ENCODE data around the gene TMF1. TPM values are rescaled to one million over a fixed set of nuclear protein-coding genes. Genes with fewer than 3 reads are reported as not detected.

TMF1 gene
- total and polyA plus RNA-seq, 10 of the 15 experiments (the other 5 are each of a cell fraction or from before 2014, with no cell fraction given): 7.1 to 24.5 (median 18.6) TPM

DNA sequence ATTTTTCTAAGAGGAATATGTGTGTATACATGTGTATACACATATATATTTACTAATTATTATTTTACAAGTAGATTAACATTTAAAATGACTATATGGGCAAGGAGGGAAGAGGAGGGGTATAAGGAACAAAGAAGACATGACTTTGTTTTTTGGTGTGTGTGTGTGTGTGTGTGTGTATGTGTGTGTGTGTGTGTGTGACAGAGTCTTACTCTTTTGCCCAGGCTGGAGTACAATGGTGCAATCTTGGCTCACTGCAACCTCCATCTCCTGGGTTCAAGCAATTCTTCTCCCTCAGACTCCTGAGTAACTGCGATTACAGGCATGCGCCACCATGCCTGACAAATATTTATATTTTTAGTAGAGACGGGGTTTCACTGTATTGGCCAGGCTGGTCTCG, 36.0 kb downstream of the TMF1 start (continued):
- TF ChIP-seq, protein P1, sequence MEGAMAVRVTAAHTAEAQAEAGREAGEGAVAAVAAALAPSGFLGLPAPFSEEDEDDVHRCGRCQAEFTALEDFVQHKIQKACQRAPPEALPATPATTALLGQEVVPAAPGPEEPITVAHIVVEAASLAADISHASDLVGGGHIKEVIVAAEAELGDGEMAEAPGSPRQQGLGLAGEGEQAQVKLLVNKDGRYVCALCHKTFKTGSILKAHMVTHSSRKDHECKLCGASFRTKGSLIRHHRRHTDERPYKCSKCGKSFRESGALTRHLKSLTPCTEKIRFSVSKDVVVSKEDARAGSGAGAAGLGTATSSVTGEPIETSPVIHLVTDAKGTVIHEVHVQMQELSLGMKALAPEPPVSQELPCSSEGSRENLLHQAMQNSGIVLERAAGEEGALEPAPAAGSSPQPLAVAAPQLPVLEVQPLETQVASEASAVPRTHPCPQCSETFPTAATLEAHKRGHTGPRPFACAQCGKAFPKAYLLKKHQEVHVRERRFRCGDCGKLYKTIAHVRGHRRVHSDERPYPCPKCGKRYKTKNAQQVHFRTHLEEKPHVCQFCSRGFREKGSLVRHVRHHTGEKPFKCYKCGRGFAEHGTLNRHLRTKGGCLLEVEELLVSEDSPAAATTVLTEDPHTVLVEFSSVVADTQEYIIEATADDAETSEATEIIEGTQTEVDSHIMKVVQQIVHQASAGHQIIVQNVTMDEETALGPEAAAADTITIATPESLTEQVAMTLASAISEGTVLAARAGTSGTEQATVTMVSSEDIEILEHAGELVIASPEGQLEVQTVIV (IDR thresholded peaks at IDR 0.05; ENCODE audit: borderline replicate concordance, partially characterized antibody): no peak
- TF ChIP-seq LARP7 (IDR thresholded peaks at IDR 0.05) (no peak), CBX5 (IDR thresholded peaks at IDR 0.05; ENCODE audit: low read depth) (no peak), CBFB (IDR thresholded peaks at IDR 0.05; ENCODE audit: low read depth) (no peak)

DNA sequence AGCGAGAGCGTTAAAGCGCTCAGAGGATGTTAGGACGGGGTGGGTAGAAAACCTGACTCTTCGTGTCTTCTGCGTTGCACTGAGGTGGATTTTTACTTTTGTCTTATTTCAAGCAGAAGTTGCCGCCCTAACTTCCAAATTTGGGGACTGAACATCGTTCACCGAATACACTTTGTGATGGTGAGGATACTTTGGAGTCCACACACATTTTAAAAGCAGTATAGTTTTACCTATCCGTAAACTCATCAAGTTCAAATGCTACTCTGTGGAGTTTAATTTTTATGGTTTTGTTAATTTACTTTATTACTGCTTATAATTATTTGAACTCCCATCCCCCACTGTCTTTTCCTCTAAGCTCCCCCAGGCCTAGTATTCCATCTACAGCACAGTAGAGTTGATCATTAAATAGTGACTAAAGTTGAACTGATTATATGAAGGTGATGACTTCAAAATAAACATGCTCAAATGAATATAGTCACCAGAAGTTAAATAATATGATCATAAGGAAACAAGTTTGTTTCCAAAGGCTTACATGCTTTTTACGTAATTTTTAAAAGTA, 38.0 kb downstream of the TMF1 start:
- intact Hi-C loops (cut with micrococcal nuclease; ENCODE audit: unreplicated experiment) (loop anchor here (5.0 to 10.0 kb wide), 2 partner anchors 73 to 291 kb away; no protein-coding TSS in a partner anchor), in situ Hi-C loops (cut with MboI) (no loop called here)
- H3K79me2 ChIP-seq (ENCODE audit: control insufficient read depth, insufficient read depth, low read length): no peaks in the 10 kb centered on the region
- CTCF ChIA-PET: interaction anchor here (0.7 to 2.4 kb wide), 12 partner anchors 12 to 107 kb away, joined by 3 to 6 read pairs (median 4); partner anchors contain the start of gene ARL6IP5
- no TSS peak for BruUV-seq (replicated peaks)
- peak overlapping the region; percentile 80 for H3K9ac ChIP-seq (ENCODE audit: control insufficient read depth, insufficient read depth, low read length)
- 11% methylated on average over 11 of the region's 11 CpGs for WGBS (ENCODE audit: insufficient coverage, insufficient replicate concordance, low lambda C conversion rate, missing lambda C conversion rate)
- RAD21 ChIA-PET (ENCODE audit: unreplicated experiment): interaction anchor here (0.8 to 1.6 kb wide), 3 partner anchors 67 to 77 kb away, joined by 4 read pairs; partner anchors contain the start of gene ARL6IP5
- peak overlapping the region; percentile 64 for H3K27ac ChIP-seq (ENCODE audit: control insufficient read depth, insufficient read depth)
- H3K36me3 ChIP-seq (ENCODE audit: control insufficient read depth in 2 of 2, insufficient read depth in 2 of 2, low read length in 1 of 2): no peaks in the 10 kb centered on the region; a peak in 1 of 4 replicates
- POLR2A ChIA-PET: interaction anchor here (1.2 kb wide), 1 partner anchor 38 kb away, joined by 5 read pairs; the partner anchor contains the start of gene TMF1
- peak overlapping the region; percentile 97 for H3K4me2 ChIP-seq (ENCODE audit: control insufficient read depth, insufficient read depth)
- FAIRE-seq (no peak), DNase-seq (ENCODE audit: low read depth, low spot score) (peak; percentile 2), ATAC-seq (no peak)
- H4K20me1 ChIP-seq (ENCODE audit: control insufficient read depth, insufficient read depth): no peaks in the 10 kb centered on the region
- peaks cover 7% of the 10 kb centered on the region; the same call in 1 of the 2 replicates for H3K4me1 ChIP-seq (ENCODE audit: control insufficient read depth, insufficient read depth, low read length)
- peak overlapping the region; percentile 91 for H2AFZ ChIP-seq (ENCODE audit: control insufficient read depth, low read depth, low read length)
- H3K9me3 ChIP-seq (replicated peaks; ENCODE audit: control insufficient read depth, insufficient read depth, low read length): no peaks in the 10 kb centered on the region
- no peak for TF ChIP-seq RAD21 (IDR thresholded peaks at IDR 0.05; ENCODE audit: insufficient read depth, low read depth, low read length)
- TF ChIP-seq RBBP5 (conservative IDR thresholded peaks at IDR 0.05): no peak
- TF ChIP-seq PAX5 (IDR thresholded peaks at IDR 0.05; ENCODE audit: borderline replicate concordance, low read depth, low read length): no peak
- 0 out of 4 replicates have a peak, but pooled peaks of 1 of the 2 experiments have one; percentile 1 for TF ChIP-seq ETV6 (conservative IDR thresholded peaks at IDR 0.05 in 1 of 2, IDR thresholded peaks at IDR 0.05 in 1 of 2; ENCODE audit: borderline replicate concordance in 1 of 2, low read depth in 1 of 2)
- TF ChIP-seq EGR1 (IDR thresholded peaks at IDR 0.05; ENCODE audit: borderline replicate concordance in 1 of 2, low read depth in 2 of 2, low read length in 2 of 2): no peak; a peak in 1 of 3 replicates
- TF ChIP-seq MYC (IDR thresholded peaks at IDR 0.05; ENCODE audit: insufficient read depth, insufficient read length, insufficient replicate concordance, low read length, severe bottlenecking): peak; percentile 8
- no peak for TF ChIP-seq MYB (IDR thresholded peaks at IDR 0.05; ENCODE audit: borderline replicate concordance, low read depth, low read length)
- peak overlapping the region; percentile 87 for H3K4me3 ChIP-seq
- no peaks in the 10 kb centered on the region for H3K27me3 ChIP-seq (replicated peaks in 1 of 2; ENCODE audit: control insufficient read depth in 2 of 2, insufficient read depth in 2 of 2, low read length in 1 of 2)
- SMC1A ChIA-PET (ENCODE audit: uncharacterized antibody, unreplicated experiment): interaction anchor here (1.0 to 1.2 kb wide), 2 partner anchors 38 to 79 kb away, joined by 3 read pairs; partner anchors contain the start of gene TMF1

All from GM12878 (cell line).